ENCODE measurements around the gene MAN2B2. TPM values are rescaled to one million over a fixed set of nuclear protein-coding genes. Genes with fewer than 3 reads are reported as not detected.

The MAN2B2 gene
- total RNA-seq, 1 donor from 2014 or later, result 15.2 TPM

DNA sequence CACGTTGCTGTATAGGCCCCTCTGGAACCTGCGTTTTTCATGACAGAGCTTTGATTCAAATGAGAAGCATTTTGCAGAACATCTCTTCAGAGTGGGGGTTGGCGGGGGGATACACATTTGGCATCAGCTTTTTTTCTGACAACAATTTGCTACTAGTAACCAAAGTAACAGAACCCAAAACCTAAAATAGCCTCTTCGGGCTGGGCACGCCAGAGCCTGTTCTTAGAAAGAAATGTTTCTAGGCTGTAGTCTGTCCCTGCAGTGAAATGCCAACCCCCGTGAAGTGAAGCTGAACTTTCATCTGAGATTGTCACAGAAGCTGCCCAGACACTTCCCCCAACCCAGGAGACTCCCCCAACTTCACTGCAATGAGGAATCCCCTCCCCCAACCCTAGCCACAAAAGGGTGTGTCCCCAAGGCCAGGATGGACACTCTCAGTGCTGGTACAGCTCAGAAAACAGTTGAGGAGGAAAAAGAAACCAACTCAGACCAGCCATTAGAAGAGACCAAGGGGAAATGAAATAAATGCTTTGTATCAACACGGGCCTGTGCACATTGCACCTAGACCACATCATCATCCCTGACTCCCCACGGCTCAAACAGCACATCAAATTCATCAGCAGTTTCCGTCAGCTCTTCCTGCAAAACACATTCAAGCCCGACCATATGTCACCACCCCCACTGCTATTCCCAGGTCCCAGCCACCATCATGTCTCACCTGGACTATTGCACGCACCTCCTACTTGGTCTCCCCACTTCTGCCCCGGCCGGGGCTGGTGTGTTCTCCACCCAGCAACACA lies 8.4 kb upstream of the MAN2B2 start:
- no peak for DNase-seq (ENCODE audit: low read depth)

DNA sequence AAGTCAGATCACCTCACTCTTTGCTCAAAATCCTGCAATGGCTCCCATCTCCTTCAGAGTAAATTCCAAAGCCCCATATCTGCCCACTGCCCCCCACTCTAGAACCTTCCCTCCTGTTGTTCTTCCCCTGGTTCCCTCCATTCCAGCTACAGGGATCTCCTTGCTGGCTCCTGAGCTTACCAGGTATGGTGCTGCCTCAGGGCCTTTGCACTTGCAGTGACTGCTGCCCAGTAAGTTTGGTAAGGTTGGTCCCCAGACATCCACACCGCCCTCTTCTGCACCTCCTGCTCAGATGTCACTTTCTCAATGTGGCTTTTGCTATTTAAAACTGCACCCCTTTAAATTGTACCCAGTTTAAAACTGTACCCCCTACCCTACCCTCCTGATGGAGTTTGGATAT lies 7.8 kb upstream of the MAN2B2 start:
- no peak for DNase-seq (ENCODE audit: low read depth)

DNA sequence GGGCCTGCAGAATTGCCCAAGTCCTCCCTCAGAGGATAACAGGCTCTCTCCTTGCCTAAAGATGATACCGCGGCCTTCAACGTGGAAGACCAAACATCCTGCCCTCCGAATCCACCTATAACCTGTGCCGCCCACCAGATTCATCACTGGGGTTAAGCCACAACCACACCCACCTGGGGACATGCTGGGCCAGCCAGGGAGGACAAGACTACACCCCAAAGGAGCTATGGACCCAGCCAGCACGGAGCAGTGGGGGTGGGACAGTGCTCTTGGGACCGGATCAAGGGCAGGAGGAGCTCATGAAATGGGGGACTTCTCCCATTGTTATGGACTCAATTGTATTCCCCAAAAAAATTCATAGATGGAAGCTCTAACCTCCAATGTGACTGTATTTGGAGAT lies 6.8 kb upstream of the MAN2B2 start:
- no peak for DNase-seq (ENCODE audit: low read depth)

DNA sequence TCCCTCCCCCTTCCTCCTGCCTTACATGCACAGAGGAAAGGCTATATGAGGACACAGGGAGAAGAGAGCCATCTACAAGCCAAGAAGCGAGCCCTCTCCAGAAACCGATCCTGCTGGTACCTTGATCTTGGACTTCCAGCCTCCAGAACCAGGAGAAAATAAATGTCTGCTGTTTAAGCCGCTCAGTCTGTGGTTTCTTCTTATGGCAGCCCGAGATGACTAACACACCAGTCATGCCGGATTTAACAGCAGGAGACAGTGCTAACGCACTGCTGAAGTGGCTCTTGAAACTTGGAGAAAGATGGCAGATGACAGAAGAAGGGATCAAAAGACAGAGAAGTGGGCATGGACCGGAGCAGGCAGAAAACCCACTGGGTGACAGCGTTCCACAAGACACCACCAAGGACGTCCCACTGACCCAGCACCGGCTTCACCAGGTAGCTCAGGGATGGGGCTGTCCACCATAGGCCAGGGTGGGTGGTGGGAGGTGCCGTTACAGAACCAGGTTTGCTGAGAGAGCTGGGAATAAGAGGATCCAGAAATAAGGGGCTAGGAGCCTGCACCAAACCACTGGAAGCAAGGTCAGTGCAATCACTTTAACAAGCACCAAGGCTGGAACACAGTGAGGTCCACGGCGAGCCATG lies 6.2 kb upstream of the MAN2B2 start:
- DNase-seq (ENCODE audit: low read depth), result peak; percentile 46

DNA sequence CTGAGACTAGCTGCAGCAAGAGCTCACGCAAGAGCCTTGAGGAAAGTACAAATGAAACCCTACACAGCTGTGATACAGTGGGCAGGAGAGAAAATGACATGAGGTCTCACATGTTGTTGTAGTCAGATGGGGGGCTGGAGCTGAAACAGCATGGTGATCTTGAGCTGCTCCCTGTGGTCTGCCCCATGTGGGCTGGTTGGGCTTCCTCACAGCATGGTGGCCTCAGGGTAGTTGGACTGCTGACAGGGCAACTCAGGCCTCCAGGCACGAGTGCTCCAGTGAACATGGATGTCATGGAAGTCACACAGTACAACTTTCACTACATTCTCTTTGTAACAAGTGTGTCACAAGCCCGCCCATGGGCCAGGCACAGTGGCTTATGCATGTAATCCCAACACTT lies 3.4 kb upstream of the MAN2B2 start:
- no peak for DNase-seq (ENCODE audit: low read depth)

DNA sequence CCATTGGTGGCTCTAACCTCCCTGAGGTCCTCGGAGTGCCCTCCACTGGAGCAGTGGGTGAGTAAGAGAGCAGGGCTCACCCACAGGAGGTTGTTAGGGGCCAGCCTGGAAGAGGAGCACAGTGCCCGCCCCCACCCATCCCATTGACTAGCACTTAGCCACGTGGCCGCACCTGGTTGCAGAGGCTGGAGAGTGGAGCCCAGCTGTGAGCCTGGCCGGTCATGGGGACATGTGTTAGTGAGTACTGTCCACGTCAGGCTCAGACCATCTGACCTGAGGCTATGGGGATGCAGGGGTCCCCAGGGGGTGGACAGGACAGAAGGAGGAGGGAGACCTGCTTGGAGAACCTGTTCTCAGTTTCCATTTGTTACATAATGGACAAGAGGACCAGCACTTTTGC lies 1.4 kb upstream of the MAN2B2 start:
- DNase-seq (ENCODE audit: low read depth), result no peak

DNA sequence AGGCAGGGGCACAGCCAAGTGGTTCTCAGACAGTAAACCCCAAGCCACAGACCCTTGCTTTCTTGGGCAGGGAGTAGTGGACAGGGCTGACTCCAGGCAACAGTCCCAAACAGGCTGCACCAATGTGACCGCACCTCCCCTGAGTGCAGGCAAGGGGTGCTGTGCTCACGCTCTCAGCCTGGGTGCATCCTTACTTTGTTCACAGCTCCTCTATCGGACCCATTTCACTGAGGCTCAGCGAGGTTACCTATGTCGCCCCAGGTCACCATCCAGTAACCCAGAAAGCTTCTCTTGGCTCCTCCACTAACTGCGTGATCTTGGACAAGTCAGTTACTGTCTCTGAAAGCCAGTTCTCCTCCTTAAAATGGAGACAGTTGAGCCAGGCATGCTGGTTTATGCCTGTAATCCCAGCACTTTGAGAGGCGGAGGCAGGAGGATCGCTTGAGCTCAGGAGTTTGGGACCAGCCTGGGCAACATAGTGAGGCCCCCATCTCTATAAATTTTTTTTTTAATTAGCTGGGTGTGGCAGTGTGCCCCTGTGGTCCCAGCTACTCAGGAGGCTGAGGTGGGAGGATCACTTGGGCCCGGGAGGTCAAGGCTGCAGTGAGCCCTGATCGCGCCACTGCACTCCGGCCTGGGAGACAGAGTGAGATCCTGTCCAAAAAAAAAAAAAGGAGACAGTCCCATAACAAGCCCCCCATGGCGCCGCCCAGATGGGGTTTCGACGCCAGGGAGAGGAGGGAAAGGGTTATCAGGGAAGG lies 823 bp upstream of the MAN2B2 start:
- no peak for DNase-seq (ENCODE audit: low read depth)

DNA sequence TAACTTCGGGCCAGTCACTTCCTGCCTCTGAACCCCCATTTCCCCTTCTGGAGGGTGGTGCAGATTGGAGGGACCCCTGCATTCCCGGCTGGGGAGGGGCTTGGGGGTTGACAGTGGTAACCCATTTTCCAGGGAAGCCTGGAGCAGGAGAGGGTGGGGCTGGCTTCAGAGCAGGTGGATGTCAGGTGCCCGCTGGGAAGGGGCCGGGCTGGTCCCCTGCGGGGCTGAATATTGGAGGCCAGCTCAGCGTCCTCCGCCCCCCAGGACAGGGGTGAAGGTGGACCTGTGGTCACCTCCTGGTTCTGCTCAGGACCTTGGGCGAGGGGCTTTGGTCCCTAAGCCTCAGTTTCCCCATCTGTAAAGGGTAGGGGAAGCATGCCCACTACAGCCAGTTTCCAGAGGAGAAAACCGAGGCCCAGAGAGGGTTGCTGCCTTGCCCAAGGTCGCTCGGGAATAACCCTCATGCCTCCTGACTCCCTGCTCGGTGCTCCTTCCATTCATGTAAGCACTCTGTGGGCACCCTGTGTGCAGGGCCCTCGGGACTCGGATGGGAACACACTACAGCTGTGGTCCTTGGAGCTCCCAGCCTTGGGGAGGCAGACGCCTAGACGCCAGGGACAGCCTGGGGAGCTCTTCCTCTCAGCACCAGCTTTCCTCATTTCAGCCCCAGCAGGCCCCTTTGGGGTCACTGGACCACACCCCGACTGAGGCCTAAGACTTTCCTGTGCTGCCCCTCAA lies 683 bp downstream of the MAN2B2 start:
- no peak for DNase-seq (ENCODE audit: low read depth)

DNA sequence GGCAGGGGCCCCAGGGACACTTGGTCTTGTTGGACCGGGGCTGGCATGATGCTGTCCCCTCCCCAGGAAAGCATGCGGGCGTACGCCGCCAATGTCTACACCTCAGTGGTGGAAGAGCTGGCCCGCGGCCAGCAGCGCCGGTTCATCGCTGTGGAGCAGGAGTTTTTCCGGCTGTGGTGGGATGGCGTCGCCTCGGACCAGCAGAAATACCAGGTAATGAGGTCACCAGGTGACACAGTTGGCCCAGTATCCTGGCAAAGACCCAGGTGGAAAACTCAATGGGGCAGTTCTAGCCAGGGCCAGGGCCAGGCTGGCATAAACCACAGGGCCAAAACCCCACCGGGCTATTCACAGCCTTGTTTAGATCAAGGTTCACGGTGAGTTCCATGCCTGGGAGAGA lies 1.5 kb downstream of the MAN2B2 start:
- no peak for DNase-seq (ENCODE audit: low read depth)

DNA sequence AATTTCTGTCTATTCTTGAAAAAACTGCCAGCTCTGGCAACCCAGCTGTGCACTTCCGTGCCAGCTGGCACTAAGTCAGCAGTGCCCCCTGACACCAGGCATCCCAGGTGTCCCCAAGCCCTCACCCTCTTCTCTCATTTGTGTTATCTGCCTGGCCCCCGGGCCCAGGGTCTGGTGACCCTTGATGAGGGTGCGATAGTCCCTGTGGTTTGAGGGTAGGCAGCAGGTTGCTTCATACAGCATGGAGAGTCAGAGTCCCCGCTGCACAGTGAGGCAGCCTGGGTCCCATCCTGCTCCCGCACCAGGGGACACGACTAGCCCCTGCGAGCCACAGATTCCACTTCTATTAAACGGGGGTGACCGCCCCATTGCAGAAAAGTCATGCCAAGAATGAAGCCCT lies 1.9 kb downstream of the MAN2B2 start:
- DNase-seq (ENCODE audit: low read depth), result no peak

DNA sequence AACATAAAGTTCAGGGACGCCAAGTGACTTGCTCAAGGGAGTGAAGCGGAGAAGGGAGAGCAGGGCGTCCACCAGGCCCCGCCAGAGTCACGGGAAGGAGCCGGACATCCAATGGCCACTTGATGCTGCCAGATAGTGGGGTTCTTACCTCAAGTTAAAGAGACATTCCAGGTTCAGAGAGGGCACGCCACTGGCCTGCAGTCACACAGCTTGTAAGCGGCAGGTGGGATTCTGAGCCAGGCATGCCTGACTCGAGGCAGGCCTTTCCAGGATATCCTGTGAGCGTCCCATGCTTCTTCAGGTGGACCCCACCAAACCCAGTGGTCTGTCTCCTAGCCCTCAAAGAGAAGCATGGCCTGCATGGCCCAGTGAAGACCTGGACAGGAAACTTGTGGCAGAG lies 2.4 kb downstream of the MAN2B2 start:
- DNase-seq (ENCODE audit: low read depth), result no peak

DNA sequence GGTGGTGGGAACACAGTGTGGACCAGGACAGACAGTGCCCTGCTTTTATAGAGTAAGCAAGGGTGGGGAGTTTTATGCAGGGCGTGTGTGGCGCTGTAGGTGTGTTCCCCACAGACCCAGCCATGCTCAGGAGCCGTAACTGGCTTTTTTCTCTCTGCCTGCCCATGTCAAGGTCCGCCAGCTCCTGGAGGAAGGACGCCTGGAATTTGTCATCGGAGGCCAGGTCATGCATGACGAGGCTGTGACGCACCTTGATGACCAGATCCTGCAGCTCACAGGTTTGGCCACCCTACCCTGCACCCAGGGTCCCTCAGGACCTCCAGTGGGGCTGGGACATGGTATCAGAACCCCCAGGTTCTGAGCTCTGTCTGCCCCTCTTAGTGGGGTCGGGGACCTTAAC lies 3.2 kb downstream of the MAN2B2 start:
- no peak for DNase-seq (ENCODE audit: low read depth)

DNA sequence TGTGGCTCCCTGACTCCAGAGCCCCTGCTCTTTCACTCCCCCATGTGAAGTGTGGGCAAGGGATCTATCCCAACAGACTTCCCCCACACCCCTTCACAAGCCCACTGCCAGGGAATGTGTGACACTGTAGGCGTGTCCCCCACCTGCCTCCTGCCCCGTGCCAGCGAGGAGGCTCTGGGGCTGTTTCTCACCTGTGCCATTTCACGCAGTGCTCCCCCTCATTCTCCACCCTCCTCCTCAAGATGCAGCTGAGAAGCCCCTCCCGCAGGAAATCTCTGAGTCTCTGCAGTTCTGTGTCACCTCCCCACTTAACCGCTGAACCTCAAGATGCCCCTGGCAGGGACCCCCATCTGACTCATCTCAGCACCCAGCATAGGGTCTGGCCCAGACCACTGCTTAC lies 5.4 kb downstream of the MAN2B2 start:
- no peak for DNase-seq (ENCODE audit: low read depth)

DNA sequence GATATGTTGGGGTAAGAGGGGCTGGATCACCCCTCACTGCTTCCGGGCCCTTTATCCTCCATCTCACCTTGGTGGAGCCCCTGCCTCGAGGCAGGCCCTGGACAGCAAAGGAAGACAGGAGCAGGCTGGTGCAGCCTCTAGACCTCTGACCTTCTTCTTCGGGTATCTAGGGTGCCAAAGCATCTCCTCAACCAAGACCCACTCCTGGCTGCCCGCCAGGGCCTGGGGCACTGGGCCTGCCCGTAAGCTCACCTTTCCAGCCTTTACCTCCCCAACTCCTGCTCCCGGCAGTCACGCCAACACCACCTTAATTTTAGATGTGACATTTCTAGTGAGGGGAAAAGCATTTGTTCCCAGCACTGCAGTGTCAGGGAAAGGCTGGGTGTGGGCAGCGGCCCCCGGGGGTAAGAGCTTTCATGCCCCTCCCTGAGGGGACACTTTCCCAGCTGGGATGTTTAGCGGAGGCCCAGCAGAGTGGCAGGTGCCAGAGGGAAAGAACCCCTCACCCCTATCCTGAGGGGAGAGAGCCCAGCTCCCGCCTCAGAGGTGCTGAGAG lies 6.7 kb downstream of the MAN2B2 start:
- DNase-seq (ENCODE audit: low read depth), result no peak

DNA sequence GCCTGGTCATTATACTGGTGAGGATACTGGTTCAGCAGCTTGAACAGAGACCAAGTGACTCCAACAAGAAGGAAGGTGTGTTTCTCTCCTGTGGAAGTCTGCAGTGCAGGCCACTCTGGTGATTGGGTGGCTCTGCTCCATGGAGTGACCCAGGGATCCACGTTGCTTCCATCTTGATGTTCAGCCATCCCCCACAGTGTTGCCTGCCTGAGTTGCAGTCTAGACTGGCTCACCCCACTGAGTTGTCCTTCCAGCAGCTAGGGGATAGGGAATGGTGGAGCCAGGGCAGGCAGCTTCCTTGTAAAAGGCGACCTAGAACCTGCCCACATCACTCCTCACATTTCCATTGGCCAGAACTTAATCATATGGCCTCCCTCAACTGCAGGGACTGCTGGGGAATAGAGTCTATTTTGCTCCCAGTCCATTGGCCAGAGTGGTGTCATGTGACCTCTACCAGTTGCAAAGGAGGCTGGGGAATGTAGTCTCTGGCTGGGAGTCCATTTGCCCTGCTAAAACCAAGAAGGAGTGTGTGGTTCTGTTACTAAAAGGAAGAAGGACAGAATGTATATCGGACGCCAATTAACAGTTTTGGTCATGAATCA lies 8.0 kb downstream of the MAN2B2 start:
- no peak for DNase-seq (ENCODE audit: low read depth)

DNA sequence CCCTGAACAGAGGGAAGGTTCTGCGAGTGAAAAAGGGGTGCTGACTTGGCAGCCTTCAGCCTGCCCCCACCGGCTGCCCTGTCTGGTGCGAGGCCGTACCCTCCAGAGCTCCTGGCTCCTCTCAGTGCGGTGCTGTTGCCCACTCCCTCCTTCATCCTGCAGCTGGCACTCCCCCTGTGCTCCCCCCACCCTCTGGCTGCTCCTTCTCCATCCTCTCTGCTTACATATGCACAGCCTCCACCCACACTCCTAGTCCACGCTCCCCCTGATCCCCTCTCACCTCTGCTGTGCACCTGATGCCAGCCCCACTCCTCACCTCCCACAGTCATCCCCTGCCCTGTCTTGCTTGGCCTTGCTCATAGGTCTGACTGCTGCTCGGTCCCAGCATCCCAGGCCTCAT lies 9.9 kb downstream of the MAN2B2 start:
- DNase-seq (ENCODE audit: low read depth), result no peak

DNA sequence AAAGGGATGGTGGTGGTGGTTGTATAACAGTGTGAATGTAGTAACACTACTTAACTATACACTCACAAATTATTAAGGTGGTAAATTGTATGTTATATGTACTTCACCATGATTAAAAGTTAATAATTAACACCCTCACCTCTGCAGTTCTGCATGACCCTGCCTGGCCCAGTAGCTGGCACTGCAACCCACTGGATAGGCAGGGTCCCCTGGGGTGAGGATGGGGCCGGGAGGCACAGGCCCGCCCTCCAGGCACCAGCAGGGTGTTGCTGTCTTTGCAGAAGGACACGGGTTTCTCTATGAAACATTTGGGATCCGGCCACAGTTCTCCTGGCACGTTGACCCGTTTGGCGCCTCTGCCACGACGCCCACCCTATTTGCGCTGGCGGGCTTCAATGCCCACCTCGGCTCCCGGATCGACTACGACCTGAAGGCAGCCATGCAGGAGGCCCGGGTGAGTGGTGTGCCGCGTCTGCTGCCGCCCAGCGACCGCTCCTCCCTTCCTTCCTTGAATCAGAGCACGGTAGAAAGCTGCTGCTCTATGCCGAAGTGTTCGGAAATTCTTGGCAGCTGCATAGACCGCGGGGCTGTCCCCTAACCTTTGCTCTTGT lies 11.8 kb downstream of the MAN2B2 start:
- no peak for DNase-seq (ENCODE audit: low read depth)

DNA sequence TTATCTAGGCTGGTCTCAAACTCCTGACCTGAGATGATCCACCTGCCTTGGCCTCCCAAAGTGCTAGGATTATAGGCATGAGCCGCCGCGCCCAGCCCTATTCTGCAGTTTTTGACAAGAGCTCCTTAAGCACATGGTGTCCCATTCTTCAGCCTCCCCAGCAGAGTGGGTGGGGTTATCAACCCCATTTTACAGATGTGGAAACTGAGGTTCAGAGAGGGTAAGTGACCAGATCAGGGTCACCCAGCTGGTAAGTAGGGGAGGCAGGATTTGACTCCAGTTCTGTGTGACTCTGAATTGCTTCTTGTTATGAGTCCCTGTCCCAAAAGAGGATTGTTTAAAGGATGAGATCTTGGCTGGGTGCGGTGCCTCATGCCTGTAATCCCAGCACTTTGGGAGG lies 14.5 kb downstream of the MAN2B2 start:
- DNase-seq (ENCODE audit: low read depth), result no peak

DNA sequence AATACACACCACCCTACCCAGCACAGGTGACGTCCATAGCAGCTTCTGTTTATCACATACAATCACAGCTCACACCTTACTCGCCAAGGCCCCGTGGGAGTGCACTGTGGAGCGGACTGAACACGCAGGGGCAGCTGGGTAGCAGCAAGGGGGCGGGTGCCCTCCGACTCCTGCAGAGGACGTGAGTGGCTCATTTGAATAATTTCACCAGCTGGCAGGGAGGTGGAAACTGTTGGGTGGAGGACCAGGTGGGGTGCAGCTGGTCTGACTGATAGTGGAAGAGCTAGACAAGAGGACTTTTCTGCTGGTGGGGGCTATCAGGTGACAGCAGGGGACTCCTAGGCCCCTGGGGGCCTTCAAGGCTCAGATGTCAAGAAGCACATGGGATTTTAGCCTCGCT lies 16.3 kb downstream of the MAN2B2 start:
- no peak for DNase-seq (ENCODE audit: low read depth)

DNA sequence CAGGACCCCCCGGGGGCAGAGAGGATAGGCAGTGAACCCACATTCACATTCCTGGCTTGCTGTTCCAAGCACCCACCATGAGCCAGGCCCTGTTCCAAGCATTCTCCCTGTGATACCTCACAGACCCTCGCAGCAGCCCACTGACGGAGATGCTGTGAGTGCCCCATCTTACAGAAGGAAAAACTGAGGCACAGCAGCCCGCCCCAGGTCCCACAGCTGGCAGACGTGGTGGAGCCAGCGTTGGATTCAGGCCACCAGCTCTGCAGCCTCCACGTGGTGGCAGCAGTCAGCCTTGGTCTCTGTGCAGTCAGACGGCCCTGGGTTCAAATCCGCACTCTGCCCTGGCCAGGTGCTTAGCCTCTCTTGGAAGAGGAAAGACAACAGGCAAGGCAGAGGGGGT lies 16.8 kb downstream of the MAN2B2 start:
- no peak for DNase-seq (ENCODE audit: low read depth)

Measured in myocyte (in vitro differentiated cells).